K562 (cell line): ENCODE measurements around the gene SIKE1. TPM values are rescaled to one million over a fixed set of nuclear protein-coding genes. Genes with fewer than 3 reads are reported as not detected.
A peak's percentile ranks its signal among the peaks of the same experiment; 100 is the strongest.

ENCODE experiments used
- C11orf30 ChIP-seq: fragments of 450-650 bp; IDR thresholded peaks from 2 replicates; pipeline ENCODE4 v1.6.1; 2016; ENCODE audit warnings: low read depth, mild to moderate bottlenecking
- CHD7 ChIP-seq: fragments of 200-600 bp; sonication (generic); IDR thresholded peaks from one replicate; pipeline ENCODE4 v1.6.1; 2012; ENCODE audit warnings: mild to moderate bottlenecking, low read depth, low read length, inconsistent platforms
- ELK3 ChIP-seq: fragments of 450-650 bp; formaldehyde crosslinking; IDR thresholded peaks from 2 replicates; pipeline ENCODE4 v1.4.0; 2020; ENCODE audit warnings: mild to moderate bottlenecking
- HDAC1 ChIP-seq, 2 experiments: fragments of 450-650 bp; IDR thresholded peaks; 2 replicates each; pipeline ENCODE4 v1.6.1; 2016 to 2017; ENCODE audit warnings: inconsistent platforms in 1 of 2, mild to moderate bottlenecking in 1 of 2, moderate library complexity in 1 of 2
- HDAC3 ChIP-seq: fragments of 450-650 bp; IDR thresholded peaks from 2 replicates; pipeline ENCODE4 v1.6.1; 2018; ENCODE audit warnings: borderline replicate concordance, mild to moderate bottlenecking, moderate library complexity; ENCODE audit not compliant: partially characterized antibody
- NONO ChIP-seq, 2 experiments: fragments of 200-400 bp in 1 of 2; fragments of 450-650 bp in 1 of 2; formaldehyde crosslinking in 1 of 2; IDR thresholded peaks; 2 replicates each; pipeline ENCODE4 v1.6.1; 2017; ENCODE audit warnings: low read depth in 2 of 2, mild to moderate bottlenecking in 2 of 2, moderate library complexity in 2 of 2, low read length in 1 of 2
- RBM25 ChIP-seq: fragments of 200-400 bp; formaldehyde crosslinking; IDR thresholded peaks from 2 replicates; pipeline ENCODE4 v1.6.1; 2018; ENCODE audit warnings: low read length, low read depth, moderate library complexity; ENCODE audit not compliant: severe bottlenecking
- SMARCB1 ChIP-seq: IDR thresholded peaks from 2 replicates; pipeline ENCODE4 v1.6.1; 2011; ENCODE audit warnings: improper control_type of control experiment, low read depth; ENCODE audit not compliant: insufficient read length
- STAT5A ChIP-seq: IDR thresholded peaks from 2 replicates; pipeline ENCODE4 v1.6.1; 2012; ENCODE audit warnings: low read length, inconsistent platforms, borderline replicate concordance
- XRCC4 ChIP-seq: IDR thresholded peaks from one replicate; pipeline ENCODE4 v1.6.1; 2011; ENCODE audit not compliant: insufficient read depth, insufficient read length; ENCODE audit errors: extremely low read depth
- ZNF280B ChIP-seq: fragments of 250-450 bp; sonication (Bioruptor Pico); IDR thresholded peaks from 2 replicates; pipeline ENCODE4 v1.5.1; 2021; ENCODE audit warnings: mild to moderate bottlenecking
- ZSCAN32 ChIP-seq: fragments of 450-650 bp; formaldehyde crosslinking; IDR thresholded peaks from 2 replicates; pipeline ENCODE4 v1.4.0; 2020; ENCODE audit warnings: mild to moderate bottlenecking, moderate library complexity
- polyA plus RNA-seq, 8 experiments: library from polyadenylated mRNA; depleted of rRNA in 4 of 8; stranded (reverse) in 5 of 8; unstranded in 3 of 8; fragments of >200 nt; fragmentation: Nextera tagmentation in 2 of 8; fragmentation: Illumina TruSeq in 1 of 8; extraction: Ambion mirVana in 2 of 8; extraction: Trizol in 1 of 8; gene quantifications; 2 replicates each; pipeline versions ENCODE4 v1.2.1 to v1.2.3, GENCODE V29; 2011 to 2014; ENCODE audit warnings: inconsistent platforms in 1 of 8, missing spikeins in 1 of 8
- total RNA-seq, 7 experiments: library from RNA; depleted of rRNA in 6 of 7; stranded (reverse); fragments of >200 nt in 6 of 7; fragmentation: Illumina TruSeq in 2 of 7; extraction: Trizol in 2 of 7; gene quantifications; 2 replicates each; pipeline versions ENCODE4 v1.2.1 to v1.2.3, GENCODE V29; 2011 to 2021; ENCODE audit warnings: low replicate concordance in 1 of 7

The SIKE1 gene
- total and polyA plus RNA-seq, 9 of the 15 experiments (the other 6 are each of a cell fraction or from before 2014, with no cell fraction given), result 21.8 to 144 (median 76.3) TPM

- no peak for TF ChIP-seq XRCC4
- no peak for TF ChIP-seq ZSCAN32
- TF ChIP-seq SMARCB1, result no peak
- TF ChIP-seq C11orf30, result peak; percentile 97
- no peak for TF ChIP-seq STAT5A
- no peak for TF ChIP-seq ZNF280B (CRISPR knock-in tag)
- TF ChIP-seq NONO (IDR thresholded peaks at IDR 0.05; ENCODE audit: low read depth in 2 of 2, low read length in 1 of 2), result peak in 1 of 2 experiments; percentile 34; a peak in 1 of 4 replicates
- peak in 1 of 2 experiments; percentile 96; a peak in 2 of 4 replicates for TF ChIP-seq HDAC1 (IDR thresholded peaks at IDR 0.05)
- no peak for TF ChIP-seq HDAC3
- no peak for TF ChIP-seq ELK3 (CRISPR knock-in tag)
- TF ChIP-seq RBM25, result no peak
- no peak for TF ChIP-seq CHD7
These were observed at the start of gene SIKE1 (continued) for GRCh38 chr1:114780344-114781226.
